TTC549 (cell line): ENCODE data around the gene ELP1.
"Not testable (repeated sequence)": the region's sequence is repeated elsewhere in the genome, so short reads cannot be mapped to it uniquely, and the experiment has no call there.

Source experiments
- FAIRE-seq: peaks from 2 replicates; lab custom pipeline; 2012; peaks lifted over from hg19 to GRCh38; lab: Jason Lieb, UNC

Gene ELP1

GRCh38 chr9:108854641-108855528 is 79.0 kb downstream of the ELP1 start:
- FAIRE-seq: no peak

GRCh38 chr9:108854094-108854493 is 79.8 kb downstream of the ELP1 start:
- no peak for FAIRE-seq

GRCh38 chr9:108852079-108852478 is 81.8 kb downstream of the ELP1 start:
- FAIRE-seq: no peak

GRCh38 chr9:108851138-108851537 is 82.8 kb downstream of the ELP1 start:
- no peak for FAIRE-seq

GRCh38 chr9:108850293-108850897 is 83.5 kb downstream of the ELP1 start:
- FAIRE-seq: peak; percentile 54

GRCh38 chr9:108848296-108848695 is 85.6 kb downstream of the ELP1 start:
- FAIRE-seq: not testable (repeated sequence)

- no peak for FAIRE-seq
Observed at GRCh38 chr9:108845947-108846346, 88.0 kb downstream of the ELP1 start.

- no peak for FAIRE-seq
Observed at GRCh38 chr9:108845507-108845906, 88.4 kb downstream of the ELP1 start.

GRCh38 chr9:108844856-108845255 is 89.1 kb downstream of the ELP1 start:
- FAIRE-seq: no peak

- no peak for FAIRE-seq
Observed at GRCh38 chr9:108844391-108844790, 89.5 kb downstream of the ELP1 start.

- no peak for FAIRE-seq
Observed at GRCh38 chr9:108842610-108843295, 91.2 kb downstream of the ELP1 start.

GRCh38 chr9:108839561-108839960 is 94.4 kb downstream of the ELP1 start:
- not testable (repeated sequence) for FAIRE-seq

- no peak for FAIRE-seq
Observed at GRCh38 chr9:108838017-108838416, 95.9 kb downstream of the ELP1 start.

- FAIRE-seq: no peak
Observed at GRCh38 chr9:108837530-108837929, 96.4 kb downstream of the ELP1 start.

- no peak for FAIRE-seq
Observed at GRCh38 chr9:108836781-108837180, 97.1 kb downstream of the ELP1 start.

- FAIRE-seq: no peak
Observed at GRCh38 chr9:108836319-108836718, 97.6 kb downstream of the ELP1 start.

- no peak for FAIRE-seq
Observed at GRCh38 chr9:108835831-108836230, 98.1 kb downstream of the ELP1 start.

- no peak for FAIRE-seq
Observed at GRCh38 chr9:108834959-108835665, 98.8 kb downstream of the ELP1 start.

- no peak for FAIRE-seq
Observed at GRCh38 chr9:108832179-108832500, 101.8 kb downstream of the ELP1 start.

- FAIRE-seq: no peak
Observed at GRCh38 chr9:108831496-108832178, 102.3 kb downstream of the ELP1 start.

GRCh38 chr9:108830272-108830671 is 103.7 kb downstream of the ELP1 start:
- FAIRE-seq: no peak

- FAIRE-seq: no peak
Observed at GRCh38 chr9:108823829-108824228, 110.1 kb downstream of the ELP1 start.
